Activated CD4-positive, alpha-beta T cell treated with anti-CD3 and anti-CD28 coated beads, Interleukin-2, amount 50 U/mL, for 4 hours (primary cell): ENCODE measurements around the gene RBM42.
"Not testable (repeated sequence)": the region's sequence is repeated elsewhere in the genome, so short reads cannot be mapped to it uniquely, and the experiment has no call there.

Experiments
- DNase-seq, 2 experiments: peaks; one replicate each; pipeline ENCODE4 v3.0.0-alpha.2; 2020

The RBM42 gene, protein sequence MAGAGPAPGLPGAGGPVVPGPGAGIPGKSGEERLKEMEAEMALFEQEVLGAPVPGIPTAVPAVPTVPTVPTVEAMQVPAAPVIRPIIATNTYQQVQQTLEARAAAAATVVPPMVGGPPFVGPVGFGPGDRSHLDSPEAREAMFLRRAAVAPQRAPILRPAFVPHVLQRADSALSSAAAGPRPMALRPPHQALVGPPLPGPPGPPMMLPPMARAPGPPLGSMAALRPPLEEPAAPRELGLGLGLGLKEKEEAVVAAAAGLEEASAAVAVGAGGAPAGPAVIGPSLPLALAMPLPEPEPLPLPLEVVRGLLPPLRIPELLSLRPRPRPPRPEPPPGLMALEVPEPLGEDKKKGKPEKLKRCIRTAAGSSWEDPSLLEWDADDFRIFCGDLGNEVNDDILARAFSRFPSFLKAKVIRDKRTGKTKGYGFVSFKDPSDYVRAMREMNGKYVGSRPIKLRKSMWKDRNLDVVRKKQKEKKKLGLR

DNA sequence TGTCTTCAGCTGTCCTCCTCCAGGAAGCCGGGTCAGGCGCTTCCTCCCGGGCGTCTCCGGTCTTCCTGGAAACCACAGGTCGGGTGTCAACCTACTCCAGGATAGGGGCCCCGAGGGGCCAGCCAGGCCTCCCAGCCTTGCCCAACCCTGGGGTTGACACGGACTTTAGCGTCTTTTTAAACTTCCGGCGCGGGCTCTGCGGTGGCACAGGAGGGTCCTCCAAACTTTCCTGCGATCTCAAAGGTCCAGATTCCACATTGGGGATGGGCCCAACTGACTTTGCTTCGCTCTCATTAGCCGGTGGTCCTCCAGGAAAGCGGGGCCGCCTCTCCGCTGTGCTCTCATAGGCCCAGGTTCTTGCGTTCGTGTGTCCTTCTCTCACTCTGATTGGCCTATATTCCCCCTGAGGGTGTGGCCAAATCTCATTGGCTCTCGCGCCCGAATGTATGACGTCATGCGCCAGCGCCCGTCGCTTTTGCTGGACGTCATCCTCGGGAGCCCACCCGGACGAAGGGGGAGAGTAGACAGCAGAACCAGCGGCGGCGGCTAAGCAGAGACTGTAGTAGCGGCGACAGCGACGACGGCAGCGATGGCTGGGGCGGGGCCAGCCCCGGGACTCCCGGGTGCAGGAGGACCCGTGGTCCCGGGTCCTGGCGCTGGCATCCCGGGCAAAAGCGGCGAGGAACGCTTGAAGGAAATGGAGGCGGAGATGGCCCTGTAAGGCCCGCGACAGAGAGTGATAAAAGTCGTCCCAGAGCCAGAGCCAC lies at the start of gene RBM42:
TSS of gene RBM42 (plus strand) at position 472 of the 767 bp plus-strand sequence. CDS start at position 590, 118 bp downstream.
- peak; percentile 95 to 96 for DNase-seq

DNA sequence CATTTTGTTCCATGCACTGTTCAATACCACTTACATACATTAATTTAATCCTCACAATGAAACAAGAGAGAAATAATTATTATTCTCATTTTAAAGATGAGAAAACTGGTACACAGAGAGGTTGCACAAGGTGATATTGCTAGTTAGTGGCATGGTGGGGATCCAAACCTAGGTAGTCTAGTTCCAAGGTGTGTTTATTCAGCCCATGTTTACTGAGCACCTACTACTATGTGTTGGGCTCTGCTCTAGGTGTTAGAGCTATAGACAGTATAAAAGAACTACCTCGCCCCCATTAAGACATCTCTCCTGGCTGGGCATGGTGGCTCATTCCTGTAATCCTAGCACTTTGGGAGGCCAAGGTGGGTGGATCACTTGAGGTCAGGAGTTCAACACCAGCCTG lies 46.1 kb upstream of the RBM42 start:
- DNase-seq, result no peak

DNA sequence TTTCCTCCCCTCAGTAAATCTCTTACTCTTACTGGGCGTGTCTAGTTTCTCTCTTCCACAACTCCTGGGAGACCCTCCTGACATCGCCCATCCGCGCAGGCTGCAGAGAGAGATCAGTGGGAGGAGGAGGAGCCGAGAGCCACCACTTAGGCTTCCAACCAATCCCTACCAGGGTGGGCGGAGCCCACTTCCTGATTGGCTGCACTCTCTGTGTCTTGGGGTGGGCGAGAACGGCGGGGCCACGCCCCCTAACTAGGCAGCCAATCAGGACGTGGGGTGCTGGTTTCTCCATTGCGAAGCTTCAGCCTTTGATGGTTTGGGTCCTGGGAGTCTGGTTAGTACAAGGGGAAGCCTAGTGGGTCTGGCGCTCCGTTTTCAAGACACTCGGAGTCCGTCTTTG lies 43.0 kb upstream of the RBM42 start, which contains the start of gene PMIS2:
TSS of gene PMIS2 (plus strand) at position 326 of the 400 bp plus-strand sequence. CDS start 87 bp downstream, outside the sequence.
- no peak for DNase-seq

DNA sequence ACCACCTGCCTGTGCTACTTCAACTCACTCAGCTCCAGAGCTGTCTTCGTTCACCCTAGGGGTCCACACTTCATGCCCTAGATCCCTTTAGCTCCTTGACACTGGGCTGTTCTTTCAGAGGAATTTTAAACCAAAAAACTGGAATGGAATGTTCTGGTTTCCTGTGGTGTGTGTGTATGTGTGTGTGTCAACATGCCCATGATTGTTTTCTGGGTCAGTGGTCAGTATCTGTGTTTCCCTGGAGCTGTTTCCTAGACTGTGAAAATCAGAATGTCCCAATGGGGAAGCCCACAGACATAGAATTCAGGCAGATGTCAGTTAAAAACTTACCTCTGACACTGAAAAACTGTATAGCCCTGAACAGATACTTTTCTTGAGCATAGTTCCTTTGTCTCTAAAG lies 41.5 kb upstream of the RBM42 start:
- no peak for DNase-seq

DNA sequence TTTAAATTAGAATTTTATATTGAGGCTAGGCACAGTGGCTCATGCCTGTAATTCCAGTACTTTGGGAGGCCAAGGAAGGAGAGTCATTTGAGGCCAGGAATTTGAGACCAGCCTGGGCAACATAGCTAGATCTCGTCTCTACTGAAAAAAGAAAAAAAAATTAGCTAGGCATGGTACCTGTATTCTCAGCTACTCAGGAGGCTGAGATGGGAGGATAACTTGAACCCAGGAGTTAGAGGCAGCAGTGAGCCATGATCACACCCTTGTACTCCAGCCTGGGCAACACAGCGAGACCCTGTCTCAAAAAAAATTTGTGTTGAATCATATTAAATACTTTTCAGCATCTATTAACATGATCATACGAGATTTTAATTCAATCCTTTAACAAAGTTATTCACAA lies 38.0 kb upstream of the RBM42 start:
- no peak for DNase-seq

DNA sequence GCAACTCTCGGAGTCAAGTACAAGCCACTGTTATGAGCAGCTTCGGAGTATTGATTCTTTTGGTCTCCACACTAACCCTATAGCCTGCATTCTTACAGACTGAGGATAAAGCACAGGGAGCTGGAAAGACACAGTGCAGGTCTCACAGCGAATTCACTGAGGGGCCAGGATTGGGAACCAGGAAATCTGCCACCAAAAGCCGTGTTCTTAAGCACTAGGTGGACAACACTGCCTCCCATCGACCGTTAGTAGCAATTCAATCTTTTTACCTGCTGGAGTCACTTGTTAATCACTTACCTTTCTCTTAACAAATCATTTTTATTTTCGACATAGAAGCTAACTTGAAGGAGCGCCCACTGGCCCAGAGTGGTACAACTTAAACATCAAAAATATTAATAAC lies 36.6 kb upstream of the RBM42 start:
- no peak for DNase-seq

DNA sequence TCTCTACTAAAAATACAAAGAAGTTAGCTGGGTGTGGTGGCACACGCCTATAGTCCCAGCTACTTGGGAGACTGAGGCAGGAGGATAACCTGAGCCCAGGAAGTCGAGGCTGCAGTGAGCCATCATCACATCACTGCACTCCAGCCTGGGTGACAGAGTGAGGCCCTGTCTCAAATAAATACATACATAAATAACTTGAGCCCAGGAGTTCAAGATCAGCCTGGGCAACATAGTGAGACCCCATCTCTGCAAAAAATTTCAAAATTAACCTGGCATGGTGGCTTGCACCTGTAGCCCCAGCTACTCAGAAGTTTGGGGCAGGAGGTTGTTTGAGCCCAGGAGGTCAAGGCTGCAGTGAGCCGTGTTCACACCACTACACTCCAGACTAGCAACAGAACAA lies 33.8 kb upstream of the RBM42 start:
- DNase-seq, result not testable (repeated sequence)

DNA sequence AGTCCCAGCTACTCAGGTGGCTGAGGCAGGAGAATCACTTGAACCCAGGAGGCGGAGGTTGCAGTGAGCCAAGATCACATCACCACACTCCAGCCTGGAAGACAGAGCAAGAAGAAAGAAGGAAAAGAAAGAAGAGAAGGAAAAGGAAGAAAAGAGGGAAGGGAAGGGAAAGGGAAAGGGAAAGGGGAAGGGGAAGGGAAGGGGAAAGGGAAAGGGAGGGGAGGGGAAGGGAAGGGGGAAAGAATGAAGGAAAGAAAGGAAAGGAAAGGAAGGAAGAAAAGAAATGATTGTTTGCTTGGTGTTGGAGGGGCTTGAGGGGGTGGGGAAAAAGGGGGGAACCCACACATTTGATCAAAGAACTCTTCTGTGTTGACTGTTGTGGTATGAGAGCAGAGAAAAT lies 32.9 kb upstream of the RBM42 start:
- DNase-seq, result no peak

DNA sequence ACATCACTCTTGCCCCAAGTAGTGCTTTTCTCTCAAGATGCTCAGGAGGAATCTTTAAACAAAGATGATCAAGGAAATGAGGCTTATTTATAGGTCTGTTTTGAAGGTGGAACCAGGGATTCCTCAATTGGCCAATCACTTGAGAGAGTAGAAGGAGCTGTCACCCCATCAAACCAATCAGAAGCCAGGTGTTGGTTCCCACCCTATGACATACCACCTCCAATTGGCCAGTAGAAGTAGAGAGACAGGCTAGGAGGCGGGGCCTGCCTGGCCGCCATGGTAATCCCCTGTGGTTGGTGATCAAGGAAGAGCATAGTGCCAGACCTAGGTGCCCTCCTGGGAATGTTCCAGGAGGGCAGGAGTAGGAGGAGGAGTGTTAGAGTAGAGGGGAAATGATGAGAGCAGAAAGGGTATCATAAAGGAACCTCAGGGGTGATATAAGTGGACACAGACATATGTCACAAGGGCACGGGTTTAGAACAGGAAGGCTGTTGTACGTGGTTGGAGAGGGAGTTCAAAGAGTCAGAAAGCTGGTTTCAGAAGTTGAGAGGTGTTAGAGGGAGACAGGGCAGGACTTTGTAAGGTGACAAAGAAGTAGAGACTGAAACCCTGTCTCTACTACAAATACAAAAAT lies 32.4 kb upstream of the RBM42 start:
- no peak for DNase-seq

DNA sequence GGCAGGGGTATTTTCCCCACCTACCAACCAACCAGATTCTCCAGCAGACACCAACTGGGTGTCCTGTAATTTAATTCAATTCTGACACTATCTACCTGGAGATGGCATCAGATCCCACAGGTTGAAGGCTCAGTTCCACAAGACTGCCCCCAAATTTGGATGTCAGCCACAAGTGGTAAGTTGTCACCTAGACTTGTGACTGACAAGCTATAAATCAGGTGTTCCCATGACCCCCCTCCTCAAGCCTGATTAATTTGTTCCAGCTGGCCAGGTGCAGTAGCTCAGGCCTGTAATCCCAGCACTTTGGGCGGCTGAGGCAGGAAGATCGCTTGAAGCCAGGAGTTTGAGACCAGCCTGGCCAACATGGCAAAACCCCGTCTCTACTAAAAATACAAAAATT lies 26.9 kb upstream of the RBM42 start:
- DNase-seq, result no peak

DNA sequence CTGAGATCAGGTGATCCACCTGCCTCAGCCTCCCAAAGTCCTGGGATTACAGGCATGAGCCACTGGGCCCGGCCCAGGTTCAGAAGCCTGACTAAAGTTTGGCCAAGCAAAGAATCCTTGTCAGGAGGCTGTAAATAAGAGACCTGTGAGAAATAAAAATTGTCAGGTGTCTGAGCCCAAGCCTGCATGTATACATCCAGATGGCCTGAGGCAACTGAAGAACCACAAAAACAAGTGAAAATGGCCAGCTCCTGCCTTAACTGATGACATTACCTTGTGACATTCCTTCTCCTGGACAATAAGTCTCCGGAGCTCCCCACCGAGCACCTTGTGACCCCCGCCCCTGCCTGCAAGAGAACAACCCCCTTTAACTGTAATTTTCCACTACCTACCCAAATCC lies 24.4 kb upstream of the RBM42 start:
- DNase-seq, result not testable (repeated sequence)

DNA sequence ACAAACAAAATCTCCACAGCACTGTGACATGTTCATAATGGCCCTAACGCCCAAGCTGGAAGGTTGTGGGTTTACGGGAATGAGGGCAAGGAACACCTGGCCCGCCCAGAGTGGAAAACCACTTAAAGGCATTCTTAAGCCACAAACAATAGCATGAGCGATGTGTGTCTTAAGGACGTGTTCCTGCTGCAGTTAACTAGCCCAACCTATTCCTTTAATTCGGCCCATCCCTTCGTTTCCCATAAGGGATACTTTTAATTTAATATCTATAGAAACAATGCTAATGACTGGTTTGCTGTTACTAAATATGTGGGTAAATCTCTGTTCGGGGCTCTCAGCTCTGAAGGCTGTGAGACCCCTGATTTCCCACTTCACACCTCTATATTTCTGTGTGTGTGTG lies 21.7 kb upstream of the RBM42 start:
- not testable (repeated sequence) for DNase-seq

DNA sequence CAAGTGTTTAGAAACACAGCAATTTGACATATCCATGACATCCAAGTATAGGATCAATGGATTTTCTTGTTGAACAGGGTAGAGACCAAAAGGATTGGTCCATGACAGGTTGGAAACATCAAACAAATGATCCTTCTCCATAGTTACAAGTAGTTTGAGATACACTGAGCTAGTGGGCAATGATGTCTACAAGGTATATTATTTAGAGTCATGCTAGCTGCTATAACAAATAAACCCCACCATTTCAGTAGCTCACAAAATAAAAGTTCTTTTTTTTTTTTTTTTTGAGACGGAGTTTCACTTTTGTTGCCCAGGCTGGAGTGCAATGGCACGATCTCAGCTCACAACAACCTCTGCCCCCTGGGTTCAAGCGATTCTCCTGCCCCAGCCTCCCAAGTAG lies 21.2 kb upstream of the RBM42 start:
- DNase-seq, result no peak

DNA sequence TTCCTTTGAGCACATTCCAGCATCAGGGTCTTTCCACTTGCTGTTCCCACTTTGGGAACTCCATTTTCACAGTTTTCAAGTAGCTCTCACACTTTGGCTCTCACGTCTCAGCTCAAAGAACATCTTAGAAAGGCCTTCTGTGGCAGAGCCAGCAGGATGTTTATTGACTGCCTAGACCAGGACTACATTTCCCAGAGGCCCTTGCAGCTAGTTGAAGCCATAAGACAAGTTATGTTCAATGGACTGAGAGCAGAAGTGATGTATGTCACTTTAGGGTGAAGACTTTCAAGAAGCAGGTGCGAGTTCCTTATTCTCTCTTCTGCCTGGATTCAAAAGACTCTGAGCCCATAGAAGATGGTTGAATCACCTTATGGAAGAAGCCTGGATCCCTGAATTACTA lies 20.6 kb upstream of the RBM42 start:
- no peak for DNase-seq

DNA sequence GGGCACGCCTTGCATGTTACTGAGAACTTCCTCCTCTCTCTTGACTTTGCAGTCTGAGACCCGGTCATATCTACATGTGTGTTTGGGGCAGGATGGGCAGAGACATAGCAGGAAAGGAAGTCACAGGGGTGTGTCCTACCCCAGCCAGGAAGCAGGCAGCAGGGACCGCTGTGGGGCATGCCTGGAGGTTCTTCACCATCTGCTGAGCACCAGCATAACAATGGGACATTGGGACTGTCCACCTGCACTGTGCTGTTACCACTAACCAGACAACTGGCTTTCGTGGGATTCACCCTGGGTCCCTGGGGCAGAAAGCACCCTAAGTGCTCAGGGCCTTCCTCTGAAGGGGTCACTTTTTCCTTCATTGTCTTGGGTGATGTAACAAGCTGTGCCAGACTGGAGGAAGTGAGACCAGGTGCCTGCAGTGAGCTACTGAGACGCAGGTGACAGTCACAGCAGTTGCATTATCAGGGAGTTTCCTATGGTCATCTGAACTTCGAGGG lies 18.9 kb upstream of the RBM42 start:
- DNase-seq, result no peak

DNA sequence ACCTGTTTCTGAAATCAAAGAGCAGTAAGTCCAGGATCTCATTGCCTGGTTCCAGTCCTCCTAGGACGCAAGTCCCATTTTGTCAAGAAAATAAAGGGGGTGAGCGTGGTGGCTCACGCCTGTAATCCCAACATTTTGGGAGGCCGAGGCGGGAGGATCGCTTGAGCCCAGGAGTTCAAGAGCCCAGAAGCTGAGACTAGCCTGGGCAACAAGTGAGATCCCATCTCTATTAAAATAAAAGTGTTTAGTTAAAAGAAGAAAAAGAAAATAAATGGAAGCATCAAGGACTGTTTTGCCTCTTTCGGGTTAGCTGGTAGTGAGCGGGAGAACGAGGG lies 16.6 kb upstream of the RBM42 start:
- no peak for DNase-seq

DNA sequence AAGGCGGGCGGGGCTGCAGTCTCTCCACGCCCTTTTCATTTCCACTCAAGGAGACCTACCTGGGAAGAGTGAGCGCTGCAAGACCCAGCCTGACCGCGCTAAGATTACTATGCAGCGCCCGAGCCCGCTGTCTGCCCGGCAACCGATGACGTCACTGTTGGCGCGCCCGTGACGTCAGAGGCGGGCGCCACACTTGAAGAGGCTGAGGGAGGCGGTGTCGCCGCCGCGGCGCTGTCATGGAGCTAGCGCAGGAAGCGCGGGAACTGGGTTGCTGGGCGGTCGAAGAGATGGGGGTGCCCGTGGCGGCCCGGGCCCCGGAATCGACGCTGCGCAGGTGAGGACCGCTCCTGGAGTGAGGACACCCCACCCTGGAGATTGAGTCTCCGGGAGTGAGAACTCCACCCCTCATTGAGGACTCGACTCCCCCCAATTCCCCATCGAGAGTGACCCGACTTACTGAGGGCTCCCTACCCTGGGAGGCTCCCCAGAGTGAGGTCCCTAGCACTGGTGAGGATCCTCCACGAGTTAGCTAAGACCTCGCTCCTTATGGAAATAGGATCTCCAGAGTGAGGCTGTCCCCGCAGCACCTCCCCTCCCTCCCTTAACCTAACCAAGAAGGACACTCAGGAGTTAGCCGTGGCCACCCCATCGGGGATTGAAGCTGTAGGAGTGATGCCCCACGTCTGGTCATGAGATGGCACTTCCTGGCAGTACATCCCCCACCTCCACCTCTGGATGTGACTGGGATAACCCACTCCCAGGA lies 16.1 kb upstream of the RBM42 start, which contains the start of gene HAUS5:
TSS of gene HAUS5 (plus strand) at position 177 of the 763 bp plus-strand sequence. CDS start at position 237, 60 bp downstream.
- DNase-seq, result peak; percentile 91 to 92

DNA sequence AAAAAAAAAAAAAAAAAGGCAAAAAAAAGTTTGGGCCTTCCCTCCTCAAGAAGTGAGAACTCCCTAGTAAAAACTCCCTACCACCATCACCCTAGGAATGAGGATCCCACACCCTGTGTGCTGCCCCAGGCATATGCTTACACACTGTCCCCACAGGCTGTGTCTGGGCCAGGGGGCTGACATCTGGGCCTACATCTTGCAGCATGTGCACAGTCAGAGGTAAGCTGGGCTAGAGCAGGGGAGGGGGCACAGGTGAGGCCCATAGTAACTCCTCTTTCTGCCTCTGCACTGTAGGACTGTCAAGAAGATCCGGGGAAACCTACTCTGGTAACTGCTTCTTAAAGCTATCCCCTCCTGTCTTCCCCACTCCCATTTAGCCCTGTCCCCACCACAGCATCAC lies 15.3 kb upstream of the RBM42 start:
- no peak for DNase-seq

DNA sequence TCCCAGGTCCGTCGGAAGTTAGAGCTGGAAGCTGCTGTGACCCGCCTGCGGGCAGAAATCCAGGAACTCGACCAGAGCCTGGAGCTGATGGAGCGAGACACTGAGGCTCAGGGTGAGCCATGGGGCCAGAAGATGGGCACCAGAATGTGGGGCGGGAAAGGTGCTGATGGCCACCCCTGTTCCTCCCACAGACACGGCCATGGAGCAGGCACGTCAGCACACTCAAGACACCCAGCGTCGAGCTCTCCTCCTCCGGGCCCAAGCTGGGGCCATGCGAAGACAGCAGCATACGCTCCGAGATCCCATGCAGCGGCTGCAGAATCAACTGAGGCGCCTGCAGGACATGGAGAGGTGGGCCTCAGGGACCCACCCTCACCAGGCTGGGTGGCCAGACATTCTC lies 13.8 kb upstream of the RBM42 start:
- DNase-seq, result no peak

DNA sequence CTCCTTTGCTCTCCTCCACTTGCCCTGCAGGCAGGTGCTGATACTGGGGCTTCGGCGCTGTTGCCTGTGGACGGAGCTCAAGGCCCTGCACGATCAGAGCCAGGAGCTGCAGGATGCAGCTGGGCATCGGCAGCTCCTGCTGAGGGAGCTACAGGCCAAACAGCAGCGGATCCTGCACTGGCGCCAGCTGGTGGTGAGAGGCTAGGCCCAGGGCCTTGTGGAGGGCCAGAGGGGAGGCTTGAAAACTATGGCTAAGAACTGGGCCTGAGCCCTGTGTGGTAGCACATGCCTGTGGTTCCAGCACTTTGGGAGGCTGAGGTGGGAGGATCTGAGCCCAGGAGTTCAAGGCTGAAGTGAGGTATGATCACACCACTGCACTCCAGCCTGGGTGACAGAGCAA lies 10.0 kb upstream of the RBM42 start:
- no peak for DNase-seq

DNA sequence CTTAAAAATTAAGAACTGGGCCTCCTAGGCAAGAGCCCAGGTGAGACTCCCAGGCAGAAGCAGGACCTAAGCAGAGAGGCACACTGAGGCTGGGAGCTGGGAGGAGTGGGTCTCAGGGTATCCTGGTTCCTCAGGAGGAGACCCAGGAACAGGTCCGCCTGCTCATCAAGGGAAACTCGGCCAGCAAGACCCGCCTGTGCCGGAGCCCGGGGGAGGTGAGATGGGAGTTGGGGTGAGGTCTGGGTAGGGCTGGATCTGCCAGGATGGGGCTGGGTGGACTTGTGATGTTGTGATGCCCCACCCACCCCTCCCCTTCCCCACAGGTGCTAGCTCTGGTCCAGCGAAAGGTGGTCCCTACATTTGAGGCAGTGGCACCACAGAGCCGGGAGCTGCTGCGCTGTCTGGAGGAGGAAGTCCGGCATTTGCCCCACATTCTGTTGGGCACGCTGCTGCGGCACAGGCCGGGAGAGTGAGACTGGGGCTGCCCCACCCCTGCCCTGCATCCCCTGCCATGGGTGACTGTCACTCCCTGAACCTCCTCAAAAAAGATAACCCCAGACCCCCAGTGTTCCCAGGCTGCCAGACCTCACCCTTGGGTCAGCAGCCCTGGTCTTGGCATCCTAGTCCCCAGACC lies 9.4 kb upstream of the RBM42 start:
- DNase-seq, result no peak

DNA sequence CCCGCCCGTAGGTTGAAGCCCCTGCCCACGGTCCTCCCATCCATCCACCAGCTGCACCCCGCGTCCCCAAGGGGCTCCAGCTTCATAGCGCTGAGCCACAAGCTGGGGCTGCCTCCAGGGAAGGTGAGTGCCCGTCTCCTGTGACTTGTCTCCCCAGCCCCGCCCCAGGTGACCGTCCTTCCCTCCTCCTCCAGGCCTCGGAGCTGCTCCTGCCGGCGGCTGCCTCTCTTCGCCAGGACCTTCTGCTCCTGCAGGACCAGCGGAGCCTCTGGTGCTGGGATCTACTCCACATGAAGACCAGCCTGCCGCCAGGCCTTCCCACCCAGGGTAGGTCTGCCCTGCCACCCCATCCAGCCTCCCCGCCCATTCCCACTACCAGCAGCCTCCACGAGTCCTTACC lies 8.8 kb upstream of the RBM42 start:
- DNase-seq, result no peak
